Activated naive CD4-positive, alpha-beta T cell treated with anti-CD3 and anti-CD28 coated beads, Interleukin-2, amount 10 ng/mL, durations not matched to agents 7 days and 5 days (primary cell): ENCODE data around the gene BACH2.

Experiments used
- CTCF ChIA-PET: fragments of 350-600 bp; sonication (Branson Sonifier 250); formaldehyde crosslinking; loops from one replicate; lab custom pipeline; 2021; ENCODE audit warnings: antibody characterized with exemption; lab: Charles Lee
- DNase-seq: peaks from one replicate; pipeline ENCODE4 v3.0.0-alpha.2; 2020
- H3K27ac Mint-ChIP-seq: one replicate; pipeline ENCODE4 v1.8.0; 2021; ENCODE audit warnings: mild to moderate bottlenecking, moderate library complexity, mixed read lengths
- H3K27me3 Mint-ChIP-seq: one replicate; pipeline ENCODE4 v1.8.0; 2021; ENCODE audit warnings: mild to moderate bottlenecking, mixed read lengths
- H3K36me3 Mint-ChIP-seq: one replicate; pipeline ENCODE4 v1.8.0; 2021; ENCODE audit warnings: mixed read lengths
- H3K4me1 Mint-ChIP-seq: one replicate; pipeline ENCODE4 v1.8.0; 2021; ENCODE audit warnings: mixed read lengths
- H3K4me3 Mint-ChIP-seq: one replicate; pipeline ENCODE4 v1.8.0; 2021; ENCODE audit warnings: mild to moderate bottlenecking, moderate library complexity, mixed read lengths
- H3K9me3 Mint-ChIP-seq: one replicate; pipeline ENCODE4 v1.8.0; 2021; ENCODE audit warnings: mixed read lengths

The BACH2 gene

GRCh38 chr6:90026216-90026615 is 270.4 kb downstream of the BACH2 start:
- Mint-ChIP-seq H3K36me3 (peaks cover 56% of the 10 kb centered on the region), H3K9me3 (peaks cover 9% of the 10 kb centered on the region), H3K4me3 (no peak overlapping the region), H3K27me3 (no peaks in the 10 kb centered on the region), H3K27ac (no peak overlapping the region), H3K4me1 (peaks cover 62% of the 10 kb centered on the region)
- CTCF ChIA-PET: interaction anchor here (0.9 to 1.3 kb wide), 2 partner anchors 8 to 12 kb away, joined by 3 read pairs; no protein-coding TSS in a partner anchor
- DNase-seq: no peak

- CTCF ChIA-PET: no interaction called here
- H3K4me3 Mint-ChIP-seq: no peak overlapping the region
- peaks cover 62% of the 10 kb centered on the region for H3K4me1 Mint-ChIP-seq
- DNase-seq: no peak
- H3K36me3 Mint-ChIP-seq: peaks cover 61% of the 10 kb centered on the region
- H3K27ac Mint-ChIP-seq: peak overlapping the region; percentile 7
- no peaks in the 10 kb centered on the region for H3K27me3 Mint-ChIP-seq
- peaks cover 9% of the 10 kb centered on the region for H3K9me3 Mint-ChIP-seq
Observed at GRCh38 chr6:90025523-90026061, 271.1 kb downstream of the BACH2 start.

GRCh38 chr6:90024633-90025032 is 272.0 kb downstream of the BACH2 start:
- H3K27me3 Mint-ChIP-seq: no peaks in the 10 kb centered on the region
- CTCF ChIA-PET: no interaction called here
- DNase-seq: no peak
- H3K36me3 Mint-ChIP-seq: peaks cover 62% of the 10 kb centered on the region
- H3K4me1 Mint-ChIP-seq: peaks cover 56% of the 10 kb centered on the region
- H3K27ac Mint-ChIP-seq: no peak overlapping the region
- peaks cover 9% of the 10 kb centered on the region for H3K9me3 Mint-ChIP-seq
- no peak overlapping the region for H3K4me3 Mint-ChIP-seq

GRCh38 chr6:90021711-90022110 is 274.9 kb downstream of the BACH2 start:
- Mint-ChIP-seq H3K4me3 (no peak overlapping the region), H3K27me3 (no peaks in the 10 kb centered on the region), H3K27ac (no peak overlapping the region), H3K36me3 (peaks cover 74% of the 10 kb centered on the region), H3K4me1 (peaks cover 38% of the 10 kb centered on the region), H3K9me3 (peaks cover 18% of the 10 kb centered on the region)
- CTCF ChIA-PET: interaction anchor here (0.6 kb wide), 1 partner anchor 49 kb away, joined by 3 read pairs; no protein-coding TSS in a partner anchor
- no peak for DNase-seq

GRCh38 chr6:90020746-90021145 is 275.9 kb downstream of the BACH2 start:
- H3K9me3 Mint-ChIP-seq: peaks cover 18% of the 10 kb centered on the region
- H3K4me3 Mint-ChIP-seq: no peak overlapping the region
- H3K27ac Mint-ChIP-seq: peak overlapping the region; percentile 30
- peaks cover 74% of the 10 kb centered on the region for H3K36me3 Mint-ChIP-seq
- no peaks in the 10 kb centered on the region for H3K27me3 Mint-ChIP-seq
- DNase-seq: no peak
- CTCF ChIA-PET: no interaction called here
- H3K4me1 Mint-ChIP-seq: peaks cover 28% of the 10 kb centered on the region

GRCh38 chr6:90019216-90019615 is 277.4 kb downstream of the BACH2 start:
- peaks cover 18% of the 10 kb centered on the region for H3K4me1 Mint-ChIP-seq
- H3K4me3 Mint-ChIP-seq: no peak overlapping the region
- peaks cover 63% of the 10 kb centered on the region for H3K36me3 Mint-ChIP-seq
- no peaks in the 10 kb centered on the region for H3K27me3 Mint-ChIP-seq
- DNase-seq: no peak
- H3K9me3 Mint-ChIP-seq: peaks cover 18% of the 10 kb centered on the region
- no peak overlapping the region for H3K27ac Mint-ChIP-seq
- CTCF ChIA-PET: no interaction called here

GRCh38 chr6:90015883-90016282 is 280.8 kb downstream of the BACH2 start:
- peaks cover 10% of the 10 kb centered on the region for H3K9me3 Mint-ChIP-seq
- H3K4me3 Mint-ChIP-seq: no peak overlapping the region
- no peak overlapping the region for H3K27ac Mint-ChIP-seq
- H3K4me1 Mint-ChIP-seq: peaks cover 15% of the 10 kb centered on the region
- no peaks in the 10 kb centered on the region for H3K27me3 Mint-ChIP-seq
- CTCF ChIA-PET: no interaction called here
- no peak for DNase-seq
- H3K36me3 Mint-ChIP-seq: peaks cover 48% of the 10 kb centered on the region

GRCh38 chr6:90008908-90009501 is 287.6 kb downstream of the BACH2 start:
- H3K36me3 Mint-ChIP-seq: peaks cover 57% of the 10 kb centered on the region
- H3K27me3 Mint-ChIP-seq: no peaks in the 10 kb centered on the region
- peak overlapping the region; percentile 58 for H3K27ac Mint-ChIP-seq
- CTCF ChIA-PET: interaction anchor here (1.5 kb wide), 1 partner anchor 9 kb away, joined by 4 read pairs; no protein-coding TSS in a partner anchor
- H3K4me1 Mint-ChIP-seq: peaks cover 30% of the 10 kb centered on the region
- DNase-seq: no peak
- no peaks in the 10 kb centered on the region for H3K9me3 Mint-ChIP-seq
- no peak overlapping the region for H3K4me3 Mint-ChIP-seq

GRCh38 chr6:90008189-90008907 is 288.3 kb downstream of the BACH2 start:
- Mint-ChIP-seq H3K4me3 (no peak overlapping the region), H3K36me3 (peaks cover 55% of the 10 kb centered on the region), H3K4me1 (peaks cover 30% of the 10 kb centered on the region), H3K27me3 (no peaks in the 10 kb centered on the region), H3K27ac (peak overlapping the region; percentile 58), H3K9me3 (no peaks in the 10 kb centered on the region)
- no peak for DNase-seq
- CTCF ChIA-PET: interaction anchor here (1.5 kb wide), 1 partner anchor 8 kb away, joined by 4 read pairs; no protein-coding TSS in a partner anchor

GRCh38 chr6:90005048-90005827 is 291.4 kb downstream of the BACH2 start:
- peaks cover 49% of the 10 kb centered on the region for H3K36me3 Mint-ChIP-seq
- no peak for DNase-seq
- H3K27me3 Mint-ChIP-seq: no peaks in the 10 kb centered on the region
- CTCF ChIA-PET: interaction anchor here (1.2 kb wide), 1 partner anchor 31 kb away, joined by 3 read pairs; no protein-coding TSS in a partner anchor
- no peak overlapping the region for H3K4me3 Mint-ChIP-seq
- H3K4me1 Mint-ChIP-seq: peaks cover 23% of the 10 kb centered on the region
- H3K27ac Mint-ChIP-seq: no peak overlapping the region
- no peaks in the 10 kb centered on the region for H3K9me3 Mint-ChIP-seq

- no peak for DNase-seq
- no peaks in the 10 kb centered on the region for H3K27me3 Mint-ChIP-seq
- CTCF ChIA-PET: no interaction called here
- H3K27ac Mint-ChIP-seq: no peak overlapping the region
- H3K4me3 Mint-ChIP-seq: no peak overlapping the region
- peaks cover 23% of the 10 kb centered on the region for H3K4me1 Mint-ChIP-seq
- peaks cover 47% of the 10 kb centered on the region for H3K36me3 Mint-ChIP-seq
- no peaks in the 10 kb centered on the region for H3K9me3 Mint-ChIP-seq
Observed at GRCh38 chr6:90004511-90004910, 292.1 kb downstream of the BACH2 start.

GRCh38 chr6:90003941-90004340 is 292.7 kb downstream of the BACH2 start:
- Mint-ChIP-seq H3K9me3 (no peaks in the 10 kb centered on the region), H3K4me1 (peaks cover 18% of the 10 kb centered on the region), H3K4me3 (no peak overlapping the region), H3K27me3 (no peaks in the 10 kb centered on the region), H3K36me3 (peaks cover 42% of the 10 kb centered on the region), H3K27ac (no peak overlapping the region)
- no peak for DNase-seq
- CTCF ChIA-PET: no interaction called here

- Mint-ChIP-seq H3K27ac (no peak overlapping the region), H3K4me1 (peaks cover 13% of the 10 kb centered on the region), H3K27me3 (no peaks in the 10 kb centered on the region), H3K4me3 (no peak overlapping the region), H3K36me3 (peaks cover 39% of the 10 kb centered on the region), H3K9me3 (no peaks in the 10 kb centered on the region)
- CTCF ChIA-PET: no interaction called here
- DNase-seq: no peak
Observed at GRCh38 chr6:90003069-90003795, 293.4 kb downstream of the BACH2 start.
